PC-3 (cell line): Measurements from ENCODE around the gene CNTNAP3B.
"Not testable (repeated sequence)": the region's sequence is repeated elsewhere in the genome, so short reads cannot be mapped to it uniquely, and the experiment has no call there.

Source experiments
- EZH2phosphoT487 ChIP-seq: fragments of 300-600 bp; sonication (generic); IDR thresholded peaks from 2 replicates; pipeline ENCODE4 v1.6.1; 2018; ENCODE audit warnings: mild to moderate bottlenecking, antibody characterized with exemption, low read length, borderline replicate concordance
- TF ChIP-seq, protein P1 (sequence below): fragments of 300-600 bp; sonication (generic); conservative IDR thresholded peaks from 2 replicates; pipeline ENCODE4 v1.5.1; 2017; ENCODE audit warnings: antibody characterized with exemption, low read depth, mild to moderate bottlenecking, low read length

DNA sequence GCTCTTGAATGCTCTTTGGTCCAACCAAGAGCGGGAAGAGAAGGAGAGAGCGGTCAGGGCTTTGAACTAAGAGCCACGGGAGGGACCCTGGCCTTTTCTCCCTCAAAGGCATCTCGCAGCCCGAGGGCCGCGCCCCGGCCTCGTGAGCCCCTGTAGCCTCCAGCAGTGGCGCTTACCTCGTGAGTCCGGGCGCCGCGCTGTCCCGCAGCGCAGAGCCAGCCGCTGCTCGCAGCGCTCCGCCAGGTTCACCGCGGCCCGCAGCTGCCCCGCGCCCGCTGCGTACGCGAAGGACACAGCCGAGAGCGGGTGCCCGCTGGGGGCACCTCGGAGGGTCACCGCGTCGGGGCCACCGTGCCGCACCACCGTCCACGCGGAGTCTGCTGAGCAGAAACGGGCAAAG, 176.2 kb downstream of the CNTNAP3B start:
- not testable (repeated sequence) for TF ChIP-seq EZH2phosphoT487
- TF ChIP-seq, protein P1, sequence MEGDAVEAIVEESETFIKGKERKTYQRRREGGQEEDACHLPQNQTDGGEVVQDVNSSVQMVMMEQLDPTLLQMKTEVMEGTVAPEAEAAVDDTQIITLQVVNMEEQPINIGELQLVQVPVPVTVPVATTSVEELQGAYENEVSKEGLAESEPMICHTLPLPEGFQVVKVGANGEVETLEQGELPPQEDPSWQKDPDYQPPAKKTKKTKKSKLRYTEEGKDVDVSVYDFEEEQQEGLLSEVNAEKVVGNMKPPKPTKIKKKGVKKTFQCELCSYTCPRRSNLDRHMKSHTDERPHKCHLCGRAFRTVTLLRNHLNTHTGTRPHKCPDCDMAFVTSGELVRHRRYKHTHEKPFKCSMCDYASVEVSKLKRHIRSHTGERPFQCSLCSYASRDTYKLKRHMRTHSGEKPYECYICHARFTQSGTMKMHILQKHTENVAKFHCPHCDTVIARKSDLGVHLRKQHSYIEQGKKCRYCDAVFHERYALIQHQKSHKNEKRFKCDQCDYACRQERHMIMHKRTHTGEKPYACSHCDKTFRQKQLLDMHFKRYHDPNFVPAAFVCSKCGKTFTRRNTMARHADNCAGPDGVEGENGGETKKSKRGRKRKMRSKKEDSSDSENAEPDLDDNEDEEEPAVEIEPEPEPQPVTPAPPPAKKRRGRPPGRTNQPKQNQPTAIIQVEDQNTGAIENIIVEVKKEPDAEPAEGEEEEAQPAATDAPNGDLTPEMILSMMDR = not testable (repeated sequence)
